ENCODE measurements around the gene CSRNP2.

The CSRNP2 gene

DNA sequence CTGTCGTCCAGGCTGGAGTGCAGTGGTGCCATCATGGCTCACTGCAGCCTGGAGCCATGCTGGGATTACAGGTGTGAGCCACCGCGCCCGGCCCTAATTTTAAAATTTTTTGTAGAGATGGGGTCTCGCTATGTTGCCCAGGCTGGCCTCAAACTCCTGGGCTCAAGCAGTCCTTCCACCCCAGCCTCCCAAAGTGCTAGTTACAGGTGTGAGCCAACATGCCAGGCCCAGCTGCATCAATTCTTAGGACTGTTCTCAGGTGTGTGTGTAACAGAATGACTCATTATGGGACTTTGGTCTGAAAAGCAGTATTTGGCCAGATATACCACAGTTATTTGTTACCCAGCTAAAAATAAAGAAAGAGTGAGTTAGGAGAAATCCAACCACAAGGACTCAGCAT is 17.9 kb downstream of the CSRNP2 start:
- no peak for TF ChIP-seq ZNF274 (IDR thresholded peaks at IDR 0.05; ENCODE audit: low read depth, low read length)
- H3K4me3 ChIP-seq (ENCODE audit: low read length): no peak overlapping the region

DNA sequence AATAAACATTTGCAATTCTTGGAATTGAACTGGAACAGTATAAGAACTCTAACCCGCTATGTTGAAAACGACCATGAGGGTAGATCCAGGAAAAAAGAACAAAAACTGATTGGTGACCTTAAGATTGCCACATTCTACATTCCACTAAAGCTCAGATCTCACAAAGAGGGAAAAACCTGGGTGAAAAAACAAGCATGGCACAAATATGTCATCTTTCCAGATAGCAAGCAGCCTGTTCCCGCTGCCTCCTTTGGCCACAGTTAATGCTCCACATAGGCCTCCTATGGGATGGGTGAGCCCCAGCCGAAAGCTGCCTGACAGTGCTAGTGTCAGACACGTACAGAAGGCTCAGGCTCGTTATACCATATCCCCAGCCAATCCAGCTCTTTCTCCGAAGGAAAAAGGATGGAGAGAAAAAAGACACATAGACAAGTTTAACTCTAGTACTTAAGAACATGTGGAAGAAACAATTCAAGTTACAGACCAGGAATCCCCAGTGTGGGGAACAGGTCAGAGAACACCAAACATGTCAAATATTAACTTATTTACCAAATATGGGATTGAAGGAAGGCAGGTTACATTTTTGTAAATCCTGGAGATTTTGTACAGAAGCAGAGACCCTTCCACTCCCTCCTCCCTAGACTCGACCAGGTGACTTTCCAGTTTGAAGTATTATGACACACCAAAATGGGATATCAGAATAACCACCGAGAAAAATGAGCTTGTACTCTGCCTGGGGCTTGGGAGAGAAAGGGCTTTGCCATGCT is 20.6 kb downstream of the CSRNP2 start:
- no peak for TF ChIP-seq ZNF274 (IDR thresholded peaks at IDR 0.05; ENCODE audit: low read depth, low read length)
- no peak overlapping the region for H3K4me3 ChIP-seq (ENCODE audit: low read length)

DNA sequence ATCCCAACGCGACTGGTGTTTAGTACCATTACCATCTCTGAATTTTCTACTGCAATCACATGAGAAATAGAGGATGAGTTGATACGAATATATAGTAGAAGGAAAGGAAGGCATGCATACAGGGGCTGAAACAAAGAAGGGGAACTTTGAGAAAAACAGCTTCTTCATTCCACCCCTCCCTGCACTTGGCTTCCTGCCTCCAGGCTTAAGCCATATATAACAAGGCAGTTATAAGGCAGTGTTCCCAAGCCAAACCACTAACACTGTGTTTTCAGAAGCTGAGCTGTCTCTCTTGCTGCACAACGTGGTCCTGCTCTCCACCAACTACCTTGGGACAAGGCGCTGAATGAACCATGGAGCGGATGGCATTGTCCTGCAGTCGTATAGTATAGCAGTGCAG is 24.3 kb downstream of the CSRNP2 start:
- no peak overlapping the region for H3K4me3 ChIP-seq (ENCODE audit: low read length)
- no peak for TF ChIP-seq ZNF274 (IDR thresholded peaks at IDR 0.05; ENCODE audit: low read depth, low read length)

DNA sequence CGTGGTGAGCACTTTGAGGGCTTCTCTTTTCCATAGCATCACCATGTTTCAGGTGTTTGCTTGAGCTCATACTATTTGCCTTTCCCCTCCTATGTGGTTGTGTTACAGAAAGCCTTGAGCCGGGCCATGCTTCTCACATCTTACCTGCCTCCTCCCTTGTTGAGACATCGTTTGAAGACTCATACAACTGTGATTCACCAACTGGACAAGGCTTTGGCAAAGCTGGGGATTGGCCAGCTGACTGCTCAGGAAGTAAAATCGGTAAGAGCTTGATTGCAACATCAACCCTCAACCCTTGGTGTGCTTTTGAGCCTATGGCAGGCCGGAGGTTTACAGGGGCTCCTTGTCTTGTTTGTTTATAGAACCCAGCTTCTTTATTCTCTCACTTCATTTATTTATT is 27.2 kb downstream of the CSRNP2 start:
- H3K4me3 ChIP-seq (ENCODE audit: low read length): no peak overlapping the region
- no peak for TF ChIP-seq ZNF274 (IDR thresholded peaks at IDR 0.05; ENCODE audit: low read depth, low read length)

DNA sequence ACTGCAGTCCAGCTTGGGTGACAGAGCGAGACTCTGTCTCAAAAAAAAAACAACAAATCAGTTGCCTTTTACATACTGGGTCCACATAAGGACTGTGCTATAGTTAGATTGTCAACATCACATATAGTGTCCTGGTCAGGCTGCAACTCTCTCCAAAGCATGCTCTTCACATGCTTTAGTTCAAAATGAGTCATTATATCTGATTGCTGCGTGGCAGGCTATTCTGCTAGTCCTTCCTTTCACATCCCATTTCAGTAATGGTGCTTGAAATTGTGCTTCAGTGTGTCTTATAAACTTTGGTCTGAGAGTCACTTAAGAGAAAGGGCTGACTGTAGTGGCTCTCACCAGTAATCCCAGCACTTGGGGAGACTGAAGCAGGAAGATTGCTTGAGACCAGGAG is 28.3 kb downstream of the CSRNP2 start:
- no peak overlapping the region for H3K4me3 ChIP-seq (ENCODE audit: low read length)
- TF ChIP-seq ZNF274 (IDR thresholded peaks at IDR 0.05; ENCODE audit: low read depth, low read length): no peak

DNA sequence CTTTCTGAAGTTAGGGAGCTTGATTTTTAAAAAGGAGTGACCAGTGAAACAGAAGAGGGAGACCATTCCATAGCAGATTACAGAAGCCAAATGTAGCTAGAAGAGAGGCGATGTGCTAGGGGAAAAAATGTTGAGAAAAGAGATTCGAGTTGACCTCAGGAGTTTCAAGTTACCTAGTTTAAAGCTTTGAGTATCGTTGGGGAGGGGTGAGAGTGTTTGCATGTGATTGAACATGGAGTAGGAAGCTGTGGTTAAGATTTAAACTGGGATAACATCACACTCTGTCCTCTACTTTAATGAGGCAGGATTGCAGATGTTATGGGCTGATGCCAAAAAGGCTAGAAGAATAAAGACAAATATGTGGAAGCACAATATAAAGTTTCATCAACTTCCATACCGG is 31.6 kb downstream of the CSRNP2 start:
- no peak overlapping the region for H3K4me3 ChIP-seq (ENCODE audit: low read length)
- no peak for TF ChIP-seq ZNF274 (IDR thresholded peaks at IDR 0.05; ENCODE audit: low read depth, low read length)

DNA sequence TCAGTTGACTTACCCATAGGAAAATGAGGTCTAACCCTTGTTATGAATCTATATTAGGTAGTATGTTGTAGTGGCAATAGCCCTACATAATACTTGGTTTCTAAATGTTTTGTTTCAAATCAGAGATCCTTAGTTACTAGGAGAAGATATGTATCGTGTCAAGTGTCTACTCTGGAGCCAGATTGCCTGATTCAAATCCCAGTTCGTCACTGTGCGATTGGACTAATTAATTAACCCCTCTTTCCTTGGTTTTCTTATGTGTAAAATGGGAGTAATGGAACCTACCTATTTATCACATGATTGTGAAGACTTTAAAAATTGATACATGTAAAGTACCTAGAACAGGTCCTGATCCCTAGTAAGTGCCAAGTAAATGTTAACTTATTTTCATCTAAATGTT is 33.9 kb downstream of the CSRNP2 start:
- H3K4me3 ChIP-seq (ENCODE audit: low read length): peak overlapping the region; percentile 95; the same call in 1 of the 2 replicates
- TF ChIP-seq ZNF274 (IDR thresholded peaks at IDR 0.05; ENCODE audit: low read depth, low read length): no peak

DNA sequence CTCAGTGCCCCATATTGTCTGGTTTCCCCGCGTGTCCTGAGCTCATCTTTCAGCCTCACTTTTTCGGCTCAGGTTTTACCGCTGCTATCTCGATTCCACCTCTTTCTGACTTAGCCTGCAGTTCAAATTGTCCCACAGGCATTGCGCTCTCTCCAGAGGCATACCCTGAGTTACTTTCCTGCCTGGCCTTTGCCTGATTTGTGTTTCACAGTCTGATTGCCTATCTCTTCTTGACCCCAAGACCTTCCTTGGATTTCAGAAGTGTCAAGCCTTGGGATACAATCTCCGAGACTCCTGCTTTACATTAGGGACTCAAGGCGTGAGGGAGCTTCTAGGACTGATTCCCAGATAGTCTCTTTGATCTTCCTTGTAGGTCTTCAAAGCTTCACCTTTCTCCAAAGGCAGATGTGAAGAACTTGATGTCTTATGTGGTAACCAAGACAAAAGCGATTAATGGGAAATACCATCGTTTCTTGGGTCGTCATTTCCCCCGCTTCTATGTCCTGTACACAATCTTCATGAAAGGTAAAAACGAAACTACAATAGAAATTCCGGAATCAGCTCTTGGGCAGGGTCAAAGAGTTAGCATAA is 34.6 kb downstream of the CSRNP2 start:
- TF ChIP-seq ZNF274 (IDR thresholded peaks at IDR 0.05; ENCODE audit: low read depth, low read length): no peak
- peak overlapping the region; percentile 95 for H3K4me3 ChIP-seq (ENCODE audit: low read length)

DNA sequence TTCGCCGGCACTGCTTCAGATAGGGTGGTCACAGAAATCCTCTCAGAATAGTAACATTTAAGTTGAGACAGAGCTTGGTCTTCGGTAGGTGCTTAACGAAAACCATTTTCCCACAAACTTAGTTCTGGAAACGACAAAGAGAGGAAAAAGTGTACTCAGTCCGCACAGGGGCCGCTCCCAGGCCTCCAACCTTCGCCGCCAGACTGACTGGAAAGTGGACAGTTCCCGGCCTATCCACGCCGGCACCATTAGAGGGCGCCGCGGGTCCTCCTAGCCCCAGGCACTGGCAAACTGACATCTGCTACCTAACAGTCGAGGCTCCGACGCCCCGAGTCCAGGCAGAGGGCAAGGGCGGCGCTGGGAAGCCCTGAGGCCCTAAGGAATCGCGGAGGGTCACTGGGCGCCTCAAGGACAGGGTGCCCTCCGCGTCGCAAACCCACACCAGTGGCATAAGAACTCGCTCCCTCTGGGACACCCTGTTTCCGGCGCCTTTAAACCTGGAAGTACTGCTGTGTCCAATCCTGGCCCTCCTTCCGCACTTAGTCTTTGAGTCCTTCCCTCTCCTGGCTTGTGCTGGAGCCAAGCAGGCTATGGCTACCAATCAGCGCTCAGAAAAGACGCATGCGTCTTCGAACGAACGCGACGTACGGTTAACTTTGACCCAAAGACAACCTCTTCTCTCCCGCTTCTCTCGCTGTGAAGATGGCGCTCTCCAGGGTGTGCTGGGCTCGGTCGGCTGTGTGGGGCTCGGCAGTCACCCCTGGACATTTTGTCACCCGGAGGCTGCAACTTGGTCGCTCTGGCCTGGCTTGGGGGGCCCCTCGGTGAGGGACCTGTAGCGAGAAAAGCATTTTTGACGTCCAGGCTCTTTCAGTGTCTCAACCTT is 35.5 kb downstream of the CSRNP2 start, which contains the start of gene LETMD1:
Gene LETMD1 (plus strand): TSS at position 673 of the 886 bp plus-strand sequence. CDS start 30 bp downstream, at position 703.
- TF ChIP-seq ZNF274 (IDR thresholded peaks at IDR 0.05; ENCODE audit: low read depth, low read length): no peak
- peak within 1 kb of the TSS; percentile 95 for H3K4me3 ChIP-seq (ENCODE audit: low read length)

DNA sequence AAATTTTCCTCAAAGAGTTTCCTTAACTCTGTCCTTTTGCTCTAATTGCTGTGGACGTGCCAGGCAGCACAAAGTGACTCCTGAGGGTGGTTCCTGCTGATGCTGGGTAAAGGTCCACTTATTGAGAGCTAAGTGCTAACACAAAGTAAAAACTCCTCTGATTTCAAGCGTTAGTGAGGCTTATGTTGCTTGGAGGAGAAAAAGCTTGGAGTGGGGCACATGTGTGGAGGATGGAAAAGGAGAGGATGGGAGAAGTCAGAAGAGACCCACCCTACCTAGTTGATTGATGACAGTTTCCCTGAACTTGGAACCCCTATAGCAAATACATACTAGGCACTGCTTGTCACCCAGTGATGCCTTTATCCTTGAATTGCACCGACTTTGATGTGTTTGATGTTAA is 47.1 kb downstream of the CSRNP2 start:
- no peak overlapping the region for H3K4me3 ChIP-seq (ENCODE audit: low read length)
- TF ChIP-seq ZNF274 (IDR thresholded peaks at IDR 0.05; ENCODE audit: low read depth, low read length): no peak

DNA sequence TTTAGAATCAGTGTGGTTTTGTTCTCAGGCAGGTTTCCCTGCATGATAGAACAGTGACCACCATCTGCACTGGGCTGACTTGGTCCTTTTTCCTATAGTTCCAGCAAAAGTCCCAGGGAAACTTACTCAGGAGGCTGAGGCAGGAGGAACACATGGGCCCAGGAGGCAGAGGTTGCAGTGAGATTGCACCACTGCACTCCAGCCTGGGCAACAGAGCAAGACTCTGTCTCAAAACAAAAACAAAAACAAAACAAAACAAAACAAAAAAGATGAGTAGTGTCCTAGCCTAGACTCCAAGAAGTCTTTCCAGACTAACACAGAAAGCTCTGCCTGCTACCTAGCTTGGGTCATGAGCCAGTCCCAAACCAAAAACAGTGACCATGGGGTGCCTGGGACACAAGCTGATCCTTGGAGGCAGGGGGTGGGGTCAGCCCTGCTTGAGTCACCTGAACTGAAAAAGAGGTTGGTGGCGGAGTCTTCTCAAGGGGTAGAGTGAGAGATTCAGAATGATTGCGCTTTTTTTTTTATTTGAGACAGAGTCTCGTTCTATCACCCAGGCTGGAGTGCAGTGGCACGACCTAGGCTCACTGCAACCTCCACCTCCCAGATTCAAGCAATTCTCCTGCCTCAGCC is 49.8 kb downstream of the CSRNP2 start:
- H3K4me3 ChIP-seq (ENCODE audit: low read length): no peak overlapping the region
- no peak for TF ChIP-seq ZNF274 (IDR thresholded peaks at IDR 0.05; ENCODE audit: low read depth, low read length)

DNA sequence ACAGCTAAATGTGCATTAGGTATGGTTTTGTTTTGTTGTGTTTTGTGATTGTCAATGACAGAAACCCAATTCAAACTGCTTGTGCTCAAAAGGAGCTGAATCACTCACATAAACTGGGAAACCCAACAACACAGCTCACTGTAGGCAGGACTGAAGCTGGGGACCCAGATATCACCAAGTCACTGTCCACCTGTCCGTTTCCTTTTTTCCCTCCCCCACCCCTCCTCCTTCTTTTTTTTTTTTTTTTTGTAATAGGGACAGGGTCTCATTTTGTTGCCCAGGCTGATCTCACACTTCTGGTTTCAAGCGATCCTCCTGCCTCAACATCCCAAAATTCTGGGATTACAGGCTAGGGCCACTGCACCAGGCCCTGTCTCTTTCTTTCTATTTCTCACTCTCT is 50.3 kb downstream of the CSRNP2 start:
- no peak for TF ChIP-seq ZNF274 (IDR thresholded peaks at IDR 0.05; ENCODE audit: low read depth, low read length)

DNA sequence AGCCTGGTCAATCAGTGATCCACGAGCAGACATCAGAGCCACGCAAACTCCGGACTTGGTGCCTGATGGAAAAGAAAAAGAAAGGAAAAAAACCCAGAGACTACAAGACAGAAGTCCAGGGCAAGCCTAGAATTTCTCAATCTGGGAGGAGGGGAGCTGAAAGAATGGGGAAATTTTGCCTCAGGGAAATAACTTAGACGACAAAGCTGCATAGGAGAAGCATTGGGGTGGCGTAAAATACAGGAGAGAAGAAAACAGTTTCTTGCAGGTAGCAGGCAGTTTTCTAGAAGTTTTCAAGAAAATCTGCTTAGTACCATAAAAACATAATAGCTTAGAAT is 54.6 kb downstream of the CSRNP2 start:
- no peak for TF ChIP-seq ZNF274 (IDR thresholded peaks at IDR 0.05; ENCODE audit: low read depth, low read length)
- no peak overlapping the region for H3K4me3 ChIP-seq (ENCODE audit: low read length)

More for the DNA sequence above, 50.3 kb downstream of the CSRNP2 start:
- H3K4me3 ChIP-seq (ENCODE audit: low read length): no peak overlapping the region

DNA sequence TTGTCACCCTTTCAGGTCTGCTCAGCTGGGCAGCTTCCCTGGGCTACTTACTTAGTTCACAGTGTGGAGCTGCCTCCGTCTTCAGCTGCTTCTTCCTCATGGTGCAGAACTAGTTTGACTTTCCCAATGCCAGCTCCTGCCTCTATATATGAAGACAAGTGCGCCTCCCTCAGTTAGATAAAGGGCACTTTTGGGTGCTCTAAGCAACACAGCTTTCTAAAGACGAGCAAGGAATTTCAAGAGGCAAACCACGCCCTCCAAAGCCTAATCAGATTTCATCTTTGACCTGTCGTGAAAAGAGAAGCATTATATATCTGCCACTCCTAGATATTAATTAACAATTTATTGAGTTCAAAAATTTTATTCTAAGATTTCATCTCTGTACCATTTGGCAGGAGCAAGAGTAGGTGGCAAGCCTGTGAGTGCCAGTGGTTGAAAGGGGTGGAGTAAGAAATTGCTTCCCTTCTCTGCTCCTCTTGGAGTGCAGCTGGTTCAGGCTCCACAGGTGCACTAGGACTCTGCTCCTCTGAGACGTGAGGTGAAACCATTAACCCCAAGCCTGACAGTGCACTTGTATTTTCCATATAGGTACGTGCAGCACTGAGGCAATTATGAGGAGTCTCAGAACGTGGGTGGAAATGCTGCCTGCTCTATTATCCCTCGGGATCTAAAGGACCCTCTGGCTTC is 55.1 kb downstream of the CSRNP2 start:
- H3K4me3 ChIP-seq (ENCODE audit: low read length): no peak overlapping the region
- no peak for TF ChIP-seq ZNF274 (IDR thresholded peaks at IDR 0.05; ENCODE audit: low read depth, low read length)

Data from GM08714 (cell line).